CD4-positive, alpha-beta T cell treated with Interleukin-15 for 4 hours (primary cell): ENCODE results near the gene ZNF343.

Experiments
- DNase-seq: peaks from one replicate; pipeline ENCODE4 v3.0.0-alpha.2; 2020; ENCODE audit warnings: low spot score

Gene ZNF343

DNA sequence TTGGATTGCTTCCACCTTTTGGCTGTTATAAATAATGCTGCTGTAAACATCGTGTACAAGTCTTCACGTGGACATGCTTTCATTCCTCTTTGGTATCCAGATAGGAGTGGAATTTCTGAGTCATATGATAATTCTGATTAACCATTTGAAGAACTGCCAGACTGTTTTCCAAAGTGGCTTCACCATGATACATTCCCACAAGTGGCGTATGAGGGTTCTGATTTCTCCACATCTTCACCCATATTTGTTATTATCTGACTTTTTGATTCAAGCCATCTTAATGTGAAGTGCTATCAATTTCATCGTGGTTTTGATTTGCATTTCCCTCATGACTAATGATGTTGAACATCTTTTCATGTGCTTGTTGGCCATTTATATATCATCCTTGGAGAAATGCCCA, 35.2 kb downstream of the ZNF343 start:
- DNase-seq, result no peak

GRCh38 chr20:2470423-2471193, 38.1 kb downstream of the ZNF343 start, which contains the start of gene SNRPB:
SNRPB (minus strand) TSS chr20:2470789; CDS start chr20:2470690, 99 bp downstream.
- peak; percentile 96 for DNase-seq

GRCh38 chr20:2469991-2470422, 38.7 kb downstream of the ZNF343 start:
- peak; percentile 56 for DNase-seq

DNA sequence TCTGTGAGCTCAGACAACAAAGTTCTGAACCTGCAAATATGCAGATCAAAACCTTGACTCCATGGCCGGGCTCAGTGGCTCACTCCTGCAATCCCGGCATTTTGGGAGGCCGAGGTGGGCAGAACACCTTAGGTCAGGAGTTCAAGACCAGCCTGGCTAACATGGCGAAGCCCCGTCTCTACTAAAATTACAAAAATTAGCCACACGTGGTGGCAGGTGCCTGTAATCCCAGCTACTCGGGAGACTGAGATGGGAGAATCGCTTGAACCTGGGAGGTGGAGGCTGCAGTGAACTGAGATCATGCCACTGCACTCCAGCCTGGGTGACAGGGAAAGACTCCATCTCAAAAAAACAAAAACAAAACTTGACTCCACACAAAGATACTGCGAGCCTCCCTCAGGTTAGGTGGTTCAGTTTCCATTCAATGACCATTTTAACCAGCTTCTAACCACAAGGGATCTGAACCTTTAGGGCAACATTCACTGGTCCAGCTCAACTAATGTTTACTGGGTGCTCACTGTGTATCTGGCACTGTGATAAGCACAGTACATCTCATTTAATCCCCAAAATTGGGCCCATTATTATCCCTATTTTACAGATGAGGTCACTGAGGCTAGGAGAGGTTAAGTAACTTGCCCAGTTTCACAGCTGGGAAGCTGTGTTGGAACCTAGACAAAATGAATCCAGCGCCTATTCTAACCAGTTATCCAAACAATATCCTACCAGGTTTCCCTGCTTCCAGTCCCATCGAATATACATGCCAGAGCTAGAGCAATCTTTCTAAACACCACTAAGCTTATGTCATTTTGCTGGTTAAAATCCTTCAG, 39.9 kb downstream of the ZNF343 start:
- DNase-seq, result no peak

- no peak for DNase-seq
Measured at GRCh38 chr20:2467412-2467811, 41.3 kb downstream of the ZNF343 start.

GRCh38 chr20:2465100-2465499, 43.6 kb downstream of the ZNF343 start:
- no peak for DNase-seq

DNA sequence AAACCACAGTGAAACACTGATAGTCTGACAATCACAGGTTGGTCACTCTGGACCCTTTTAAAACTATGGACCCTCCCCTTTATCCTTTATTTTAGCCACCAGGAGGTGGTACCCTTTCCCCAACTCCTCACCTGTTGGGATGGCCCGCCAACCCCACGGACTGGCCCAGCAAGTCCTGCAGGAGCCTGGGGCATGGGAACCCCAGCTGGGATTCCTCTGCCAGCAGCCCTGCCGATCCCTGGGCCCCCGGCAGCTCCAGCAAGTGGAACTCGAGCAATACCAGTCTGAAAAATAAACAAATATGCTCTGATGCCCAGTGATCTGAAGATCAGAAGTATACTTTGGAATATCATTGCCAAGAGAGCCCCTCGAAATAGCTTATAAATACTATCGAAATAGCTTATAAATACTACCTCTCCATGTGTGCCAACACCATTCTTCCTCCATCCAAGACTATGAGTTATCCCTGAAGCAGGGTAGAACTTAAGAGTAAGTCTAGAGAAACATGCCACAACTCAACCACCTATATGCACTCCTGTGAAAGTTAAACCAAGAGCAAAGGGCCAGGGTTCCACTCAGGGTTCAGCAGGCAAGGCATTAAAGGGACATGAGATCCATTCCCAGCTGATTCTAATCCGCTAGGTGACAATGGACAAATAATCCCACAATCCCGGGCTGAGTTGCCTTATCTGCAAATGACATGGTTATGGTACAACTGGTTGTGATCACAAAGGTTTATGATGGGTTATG, 44.9 kb downstream of the ZNF343 start:
- DNase-seq, result no peak

DNA sequence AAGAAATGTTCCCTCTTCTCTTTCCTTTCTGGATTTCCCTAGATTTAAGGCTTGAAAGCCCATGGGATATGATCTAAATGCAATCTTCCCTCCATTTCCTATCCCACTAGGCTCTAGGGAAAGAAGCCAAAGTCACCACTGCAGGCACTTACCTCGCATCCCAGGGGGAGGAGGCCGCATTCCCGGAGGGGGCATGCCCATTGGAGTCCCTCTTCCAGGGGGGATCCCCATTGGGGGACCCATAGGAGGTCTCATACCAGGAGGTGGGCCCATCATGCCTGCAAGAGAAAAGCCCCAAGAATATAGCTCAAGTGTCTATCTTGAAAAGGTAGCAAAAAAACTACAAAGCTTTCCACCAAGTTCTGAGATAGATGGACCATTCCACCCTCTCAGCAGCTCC, 46.2 kb downstream of the ZNF343 start:
- DNase-seq, result no peak

DNA sequence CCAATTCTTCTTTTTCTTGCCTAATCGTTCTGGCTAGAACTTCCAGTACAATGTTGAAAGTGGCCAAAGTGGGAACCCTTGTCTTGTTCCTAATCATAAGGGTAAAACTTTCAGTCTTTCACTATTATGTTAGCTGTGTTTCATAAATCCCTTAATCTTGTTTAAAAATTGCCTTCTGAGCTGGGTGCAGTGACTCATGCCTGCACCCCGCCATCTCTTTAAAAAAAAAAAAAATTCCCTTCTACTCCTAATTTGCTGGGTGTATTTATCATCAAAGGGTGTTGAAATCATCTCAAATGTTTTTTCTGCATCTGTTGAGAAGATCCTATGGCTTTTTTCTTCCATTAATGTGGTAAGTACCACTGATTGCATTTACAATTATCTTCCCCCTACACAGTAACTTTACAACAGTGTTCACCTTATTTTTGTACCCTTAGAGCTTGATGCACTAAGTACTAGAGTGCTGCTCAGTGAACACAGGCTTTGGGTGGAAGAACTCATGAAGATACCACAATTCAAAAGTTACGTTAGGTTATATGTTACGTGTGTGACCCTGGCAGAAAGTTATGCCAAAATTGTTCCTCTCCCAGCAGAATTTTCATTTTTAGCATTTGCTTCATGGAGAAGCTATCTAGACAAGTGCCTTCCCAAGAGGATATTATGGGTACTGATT, 47.8 kb downstream of the ZNF343 start:
- DNase-seq, result no peak

- no peak for DNase-seq
Measured at GRCh38 chr20:2459981-2460751, 48.5 kb downstream of the ZNF343 start.

- DNase-seq, result no peak
Measured at GRCh38 chr20:2458919-2459499, 49.7 kb downstream of the ZNF343 start.

DNA sequence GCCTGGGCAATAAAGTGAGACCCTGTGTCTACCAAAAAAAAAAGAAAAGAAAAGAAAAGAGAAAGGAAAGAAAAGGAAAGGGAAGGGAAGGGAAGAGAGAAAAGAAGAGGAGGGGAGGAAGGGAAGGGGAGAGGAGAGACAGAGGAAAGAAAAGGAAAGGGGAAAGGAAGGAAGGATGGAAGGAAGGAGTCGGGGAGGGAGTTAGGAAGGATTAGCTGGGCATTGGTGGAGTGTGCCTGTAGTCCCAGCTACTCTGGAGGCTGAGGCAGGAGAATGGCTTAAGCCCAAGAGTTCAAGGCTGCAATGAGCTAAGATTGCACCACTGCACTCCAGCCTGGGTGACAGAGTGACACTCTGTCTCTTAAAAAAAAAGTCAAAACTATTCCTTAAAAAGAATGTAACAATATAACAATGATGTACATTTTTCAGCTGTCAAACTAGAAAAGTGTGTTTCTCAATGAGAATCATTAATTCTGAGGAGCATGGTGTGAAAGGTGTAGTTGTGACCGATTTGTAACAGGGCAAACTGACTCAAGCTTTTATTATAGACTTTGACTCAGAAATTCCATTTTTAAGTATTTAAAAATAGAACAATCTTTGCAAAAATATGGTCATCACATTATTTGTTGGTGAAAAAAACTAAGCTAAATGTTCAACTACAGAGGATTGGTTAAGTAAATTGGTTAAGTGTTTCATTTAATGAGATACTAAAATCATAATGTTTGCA, 52.8 kb downstream of the ZNF343 start:
- no peak for DNase-seq

DNA sequence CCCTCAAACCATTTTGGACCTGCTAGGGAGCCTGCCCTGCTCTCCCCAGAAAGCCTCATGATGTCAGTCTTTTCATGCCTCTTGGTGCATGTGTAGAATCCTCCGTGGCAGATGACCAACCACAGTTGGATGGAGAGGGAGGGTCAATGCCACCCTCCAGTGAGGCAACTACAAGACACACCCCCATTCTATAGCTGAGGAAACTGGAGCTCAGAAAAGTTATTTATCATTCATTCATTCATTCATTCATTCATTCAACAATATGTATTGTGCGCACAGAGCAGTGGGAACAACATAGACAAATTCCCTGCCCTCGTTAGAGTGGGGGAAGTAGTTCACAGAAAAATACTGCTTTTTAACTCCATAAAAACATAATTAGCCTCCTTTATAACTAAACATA, 54.9 kb downstream of the ZNF343 start:
- no peak for DNase-seq

DNA sequence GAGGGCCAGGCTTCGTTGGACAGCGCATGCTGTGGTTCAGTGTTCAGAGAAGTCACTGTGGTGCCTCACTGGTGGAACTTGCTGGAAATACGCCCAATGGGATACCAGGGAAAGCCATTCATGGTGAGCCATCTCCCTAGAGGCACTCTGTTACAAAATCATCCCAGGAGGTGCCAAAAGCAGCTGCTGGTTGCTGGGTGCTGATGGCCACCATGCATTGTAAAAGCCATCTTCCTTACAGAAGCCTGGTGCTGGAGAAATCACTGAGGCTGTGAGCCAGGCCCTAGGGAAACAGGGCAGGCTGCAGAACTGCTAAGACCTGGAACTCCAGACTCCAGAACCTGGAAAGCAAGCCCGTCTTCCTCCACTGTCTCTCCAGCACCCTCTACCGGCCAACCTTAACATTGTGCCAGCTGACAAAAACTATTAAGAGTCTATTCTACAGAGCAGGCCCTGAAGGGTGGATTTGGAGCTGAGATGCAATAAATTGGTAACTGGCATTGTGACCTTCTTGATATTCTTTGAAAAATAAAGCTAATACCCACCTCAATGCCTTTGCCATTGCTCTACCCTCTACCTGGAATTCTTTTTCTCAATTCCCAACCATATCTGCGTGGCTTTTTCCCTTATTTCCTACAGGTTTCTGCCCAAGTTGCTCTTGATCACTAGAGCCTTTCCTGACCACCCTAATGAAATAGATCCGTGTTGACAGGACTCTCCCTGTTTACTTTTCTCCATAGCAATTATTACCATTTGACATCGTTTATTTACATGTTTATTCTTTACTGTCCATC, 56.6 kb downstream of the ZNF343 start:
- peak; percentile 64 for DNase-seq

DNA sequence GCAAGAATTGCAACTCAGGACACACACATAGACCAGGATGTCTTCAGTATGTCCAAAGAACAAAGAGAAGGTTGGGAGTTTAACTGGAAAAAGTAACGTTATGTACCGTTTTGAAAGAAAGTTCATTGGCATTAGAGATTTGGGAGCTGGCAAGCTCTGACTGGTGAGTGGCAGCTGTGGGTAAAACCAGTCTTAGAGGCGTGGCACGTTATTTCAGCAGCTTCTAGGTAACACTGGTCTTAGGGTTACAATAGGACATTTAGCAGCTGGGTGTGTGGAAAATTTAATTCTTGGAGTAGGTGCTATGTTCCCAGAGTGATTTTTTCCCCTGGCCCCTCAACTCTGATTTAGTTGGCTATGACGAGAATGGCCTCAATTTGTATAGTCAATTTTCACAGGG, 57.3 kb downstream of the ZNF343 start:
- DNase-seq, result no peak

GRCh38 chr20:2449386-2449785, 59.3 kb downstream of the ZNF343 start:
- no peak for DNase-seq

DNA sequence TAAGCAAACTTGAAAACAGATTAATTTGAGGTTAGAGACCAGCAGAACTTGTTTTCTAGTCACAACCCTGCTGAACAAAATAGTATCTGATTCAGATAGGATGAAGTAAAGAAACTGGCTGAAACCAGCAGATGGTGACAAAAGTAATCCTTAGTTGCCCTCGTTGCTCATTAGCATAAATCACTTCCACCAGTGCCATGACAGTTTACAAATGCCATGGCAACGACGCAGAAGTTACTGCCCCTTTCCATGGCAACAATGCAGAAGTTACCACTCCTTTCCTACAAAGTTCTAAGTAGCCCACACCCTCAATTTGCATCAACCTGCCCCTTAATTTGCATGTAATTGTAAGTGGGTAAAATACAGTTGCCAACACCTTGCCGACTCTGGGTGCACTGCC, 61.9 kb downstream of the ZNF343 start:
- DNase-seq, result no peak
